Thyroid gland (tissue), 4 donors: ENCODE data around the gene TP73.

Source experiments
- POLR2A ChIP-seq, 2 donors: fragments of 450-650 bp; IDR thresholded peaks; one replicate each; pipeline ENCODE4 v1.6.1; 2017; ENCODE audit warnings: antibody characterized with exemption in 2 of 2, mild to moderate bottlenecking in 2 of 2, moderate library complexity in 1 of 2
- TF ChIP-seq, protein P1 (sequence below), 6 experiments: fragments of 200-600 bp in 3 of 6; fragments of 450-650 bp in 3 of 6; sonication (generic) in 3 of 6; IDR thresholded peaks; one replicate each; pipeline ENCODE4 v1.5.1; 2016 to 2019; ENCODE audit warnings: antibody characterized with exemption in 6 of 6, mild to moderate bottlenecking in 2 of 6, inconsistent platforms in 1 of 6, moderate library complexity in 1 of 6

DNA sequence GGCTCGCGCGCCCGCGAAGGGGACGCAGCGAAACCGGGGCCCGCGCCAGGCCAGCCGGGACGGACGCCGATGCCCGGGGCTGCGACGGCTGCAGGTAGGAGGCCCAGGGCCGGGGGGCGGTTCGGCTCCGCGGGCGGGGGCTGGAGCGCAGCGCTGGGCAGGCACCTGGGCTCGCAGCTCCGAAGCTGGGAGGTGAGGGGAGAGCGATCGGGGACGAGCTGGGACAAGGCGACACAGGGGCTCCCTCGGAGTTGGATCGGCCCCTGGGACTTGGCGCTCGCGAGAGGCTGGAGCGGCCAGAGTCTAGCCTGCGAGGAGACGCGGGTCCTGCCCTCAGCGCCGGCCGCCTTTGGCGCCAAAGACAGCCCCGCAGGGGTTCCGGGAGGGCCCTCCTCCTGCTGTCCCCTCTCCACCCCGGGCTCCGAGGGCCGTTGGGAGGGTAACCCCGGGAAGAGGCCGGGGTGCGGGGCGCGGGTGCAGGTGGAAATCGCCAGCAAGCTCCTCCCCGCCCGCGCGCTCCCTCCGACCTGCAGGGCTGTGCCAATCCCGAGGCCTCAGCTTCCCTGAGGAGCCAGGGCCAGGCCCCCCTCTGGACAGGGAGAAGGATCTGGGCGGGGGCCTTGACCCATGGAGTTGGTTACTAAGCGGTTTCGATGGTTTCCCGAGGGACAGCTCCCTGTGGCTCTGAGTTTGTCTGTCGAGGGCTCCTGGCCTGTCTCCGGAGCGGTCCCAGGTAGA, 401 bp downstream of the TP73 start:
- no peak for TF ChIP-seq POLR2A (IDR thresholded peaks at IDR 0.05)
- TF ChIP-seq, protein P1, sequence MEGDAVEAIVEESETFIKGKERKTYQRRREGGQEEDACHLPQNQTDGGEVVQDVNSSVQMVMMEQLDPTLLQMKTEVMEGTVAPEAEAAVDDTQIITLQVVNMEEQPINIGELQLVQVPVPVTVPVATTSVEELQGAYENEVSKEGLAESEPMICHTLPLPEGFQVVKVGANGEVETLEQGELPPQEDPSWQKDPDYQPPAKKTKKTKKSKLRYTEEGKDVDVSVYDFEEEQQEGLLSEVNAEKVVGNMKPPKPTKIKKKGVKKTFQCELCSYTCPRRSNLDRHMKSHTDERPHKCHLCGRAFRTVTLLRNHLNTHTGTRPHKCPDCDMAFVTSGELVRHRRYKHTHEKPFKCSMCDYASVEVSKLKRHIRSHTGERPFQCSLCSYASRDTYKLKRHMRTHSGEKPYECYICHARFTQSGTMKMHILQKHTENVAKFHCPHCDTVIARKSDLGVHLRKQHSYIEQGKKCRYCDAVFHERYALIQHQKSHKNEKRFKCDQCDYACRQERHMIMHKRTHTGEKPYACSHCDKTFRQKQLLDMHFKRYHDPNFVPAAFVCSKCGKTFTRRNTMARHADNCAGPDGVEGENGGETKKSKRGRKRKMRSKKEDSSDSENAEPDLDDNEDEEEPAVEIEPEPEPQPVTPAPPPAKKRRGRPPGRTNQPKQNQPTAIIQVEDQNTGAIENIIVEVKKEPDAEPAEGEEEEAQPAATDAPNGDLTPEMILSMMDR (IDR thresholded peaks at IDR 0.05): no peak
